HepG2 (cell line): ENCODE data around the gene MRPS10. TPM values are rescaled to one million over a fixed set of nuclear protein-coding genes. Genes with fewer than 3 reads are reported as not detected.

Experiments used
- ATAC-seq: fragments of 200-7000 bp; cut with Tn5 transposase; 3 replicates; pipeline ENCODE4 v1.9.1; 2020; ENCODE audit warnings: mild to moderate bottlenecking, moderate library complexity
- BruUV-seq: library from RNA; stranded (reverse); fragments of 400-500 nt; replicated peaks from 2 replicates; lab custom pipeline; 2021; lab: Mats Ljungman, UMichigan
- CTCF ChIA-PET: fragments of 300-600 bp; formaldehyde crosslinking; extraction: SDS; loops from one replicate; lab custom pipeline; 2021; ENCODE audit warnings: low total read pairs, inconsistent platforms, low intra/inter-chr PET ratio; lab: Yijun Ruan, JAX
- POLR2A ChIA-PET: fragments of 350-600 bp; sonication (Branson Sonifier 250); formaldehyde crosslinking; loops from one replicate; lab custom pipeline; 2020; ENCODE audit warnings: antibody characterized with exemption, inconsistent platforms; lab: Yijun Ruan, JAX
- DNase-seq: peaks from one replicate; pipeline ENCODE4 v3.0.0-alpha.2; 2015; ENCODE audit warnings: low spot score
- FAIRE-seq: peaks from 3 replicates; lab custom pipeline; 2011; peaks lifted over from hg19 to GRCh38; lab: Jason Lieb, UNC
- H2AFZ ChIP-seq: one replicate; pipeline ENCODE4 v1.6.1; 2011; ENCODE audit warnings: low read length, inconsistent platforms
- H3K27ac ChIP-seq: fragments of 300-600 bp; 3 replicates; pipeline ENCODE4 v1.8.0; 2011; ENCODE audit warnings: mixed run types, mild to moderate bottlenecking, mixed read lengths, low read length, inconsistent platforms; ENCODE audit not compliant: insufficient read depth; ENCODE audit errors: extremely low read length
- H3K27me3 ChIP-seq, 2 experiments: fragments of 200-600 bp in 1 of 2; 2 replicates in 1 of 2; 3 replicates in 1 of 2; pipeline versions ENCODE4 v1.6.0 to v1.8.0; 2011; ENCODE audit warnings: low read length in 2 of 2, mild to moderate bottlenecking in 2 of 2, moderate library complexity in 2 of 2, inconsistent platforms in 1 of 2; ENCODE audit not compliant: insufficient read depth in 2 of 2, control insufficient read depth in 1 of 2
- H3K36me3 ChIP-seq, 2 experiments: fragments of 200-600 bp in 1 of 2; replicated peaks in 1 of 2; 2 replicates in 1 of 2; 3 replicates in 1 of 2; pipeline versions ENCODE4 v1.5.1 to v1.8.0; 2011; ENCODE audit warnings: low read length in 2 of 2, inconsistent platforms in 1 of 2; ENCODE audit not compliant: insufficient read depth in 2 of 2, control insufficient read depth in 1 of 2
- H3K4me1 ChIP-seq: 2 replicates; pipeline ENCODE4 v1.5.1; 2012; ENCODE audit warnings: low read length, inconsistent platforms; ENCODE audit not compliant: insufficient read depth
- H3K4me2 ChIP-seq: 2 replicates; pipeline ENCODE4 v1.6.0; 2011; ENCODE audit warnings: low read depth, low read length, inconsistent platforms
- H3K4me3 ChIP-seq, 3 experiments: fragments of 200-600 bp in 1 of 3; sonication (generic), shearing (Covaris generic) in 1 of 3; replicated peaks in 1 of 3; 2 replicates each; pipeline ENCODE4 v1.5.1; 2011 to 2016; ENCODE audit warnings: low read length in 3 of 3, inconsistent platforms in 2 of 3, low read depth in 2 of 3, mild to moderate bottlenecking in 2 of 3, control low read depth in 1 of 3, mixed read lengths in 1 of 3; ENCODE audit not compliant: insufficient read depth in 1 of 3
- H3K79me2 ChIP-seq: one replicate; pipeline ENCODE4 v1.6.1; 2011; ENCODE audit warnings: low read length, inconsistent platforms; ENCODE audit not compliant: insufficient read depth
- H3K9ac ChIP-seq: 2 replicates; pipeline ENCODE4 v1.6.0; 2011; ENCODE audit warnings: mild to moderate bottlenecking, low read depth, low read length, inconsistent platforms; ENCODE audit not compliant: insufficient read depth
- H3K9me3 ChIP-seq: 2 replicates; pipeline ENCODE4 v1.5.1; 2012; ENCODE audit warnings: mild to moderate bottlenecking, low read length
- H4K20me1 ChIP-seq: 2 replicates; pipeline ENCODE4 v1.6.0; 2011; ENCODE audit warnings: inconsistent platforms, mild to moderate bottlenecking, low read length, moderate library complexity; ENCODE audit not compliant: insufficient read depth
- FLYWCH1 ChIP-seq: sonication (generic); formaldehyde crosslinking; IDR thresholded peaks from 2 replicates; pipeline ENCODE4 v1.8.1; 2023; ENCODE audit warnings: mild to moderate bottlenecking, missing genetic modification reagents
- SETDB1 ChIP-seq: sonication (generic); formaldehyde crosslinking; IDR thresholded peaks from 2 replicates; pipeline ENCODE4 v1.5.1; 2020; ENCODE audit warnings: missing genetic modification reagents, mild to moderate bottlenecking, borderline replicate concordance
- ZFP1 ChIP-seq: IDR thresholded peaks from 2 replicates; pipeline ENCODE4 v1.6.1; 2016
- ZNF33B ChIP-seq: sonication (generic); formaldehyde crosslinking; IDR thresholded peaks from 2 replicates; pipeline ENCODE4 v1.5.1; 2020; ENCODE audit warnings: mild to moderate bottlenecking, missing genetic modification reagents
- WGBS: methylation state at CpG from one replicate; pipeline ENCODE4 v1.1.6; 2017; ENCODE audit warnings: low lambda C conversion rate; 5-methylcytosine and 5-hydroxymethylcytosine counted together
- in situ Hi-C: cut with HindIII; loops from 2 replicates; pipeline ENCODE4 v1.10.0; 2017; ENCODE audit warnings: low pct_unique_long_range_greater_than_20kb; ENCODE audit not compliant: extremely low pct_ligation_motif_present
- intact Hi-C: fragments of 100-400 bp; cut with micrococcal nuclease; formaldehyde crosslinking; loops from one replicate; pipeline ENCODE4 v1.10.0; 2022; ENCODE audit not compliant: unreplicated experiment
- polyA plus RNA-seq, 8 experiments: library from polyadenylated mRNA; depleted of rRNA in 3 of 8; stranded (reverse) in 7 of 8; unstranded in 1 of 8; fragments of >200 nt; fragmentation: Illumina TruSeq in 4 of 8; extraction: Trizol in 4 of 8; gene quantifications; 2 replicates each; pipeline versions ENCODE4 v1.2.1 to v1.2.3, GENCODE V29; 2011 to 2016; ENCODE audit warnings: low read depth in 4 of 8, missing spikeins in 1 of 8, mixed read lengths in 1 of 8; ENCODE audit not compliant: insufficient read depth in 1 of 8
- total RNA-seq, 5 experiments: library from RNA; depleted of rRNA; stranded (reverse); fragments of >200 nt; fragmentation: Illumina TruSeq; extraction: Trizol; gene quantifications; 2 replicates each; pipeline ENCODE4 v1.2.3, GENCODE V29; 2016; ENCODE audit warnings: low read depth in 1 of 5
- TF ChIP-seq, protein P1 (sequence below): sonication (generic); formaldehyde crosslinking; IDR thresholded peaks from 2 replicates; pipeline ENCODE4 v1.5.0; 2020; ENCODE audit warnings: mild to moderate bottlenecking, missing genetic modification reagents
- TF ChIP-seq, protein P2 (sequence below): sonication (generic); formaldehyde crosslinking; IDR thresholded peaks from 2 replicates; pipeline ENCODE4 v1.4.0; 2020; ENCODE audit warnings: mild to moderate bottlenecking, missing genetic modification reagents, borderline replicate concordance

Gene MRPS10
- total and polyA plus RNA-seq, 2 of the 13 experiments (the other 11 are each of a cell fraction or from before 2014, with no cell fraction given) = 31.7 to 54.6 TPM

DNA sequence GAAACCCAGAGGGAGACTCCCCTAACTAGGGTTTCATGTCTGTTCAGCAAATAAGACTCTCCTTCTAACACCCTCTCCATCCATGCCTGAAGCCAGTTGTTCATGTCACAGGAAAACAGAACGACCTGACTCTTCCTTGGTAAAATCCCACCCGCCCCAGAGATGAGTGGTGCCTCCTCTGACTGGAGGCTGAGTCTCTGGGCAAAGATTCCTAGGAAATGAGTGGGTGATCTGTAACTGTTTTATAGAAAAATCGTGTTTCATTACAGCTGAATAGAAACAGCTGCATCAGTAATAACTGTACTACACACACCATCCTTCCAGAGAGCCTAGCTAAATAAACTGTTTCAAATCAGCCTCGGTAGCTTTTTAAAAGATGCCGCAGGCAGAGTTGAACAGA lies 37.4 kb upstream of the MRPS10 start (continued):
- TF ChIP-seq, protein P1, sequence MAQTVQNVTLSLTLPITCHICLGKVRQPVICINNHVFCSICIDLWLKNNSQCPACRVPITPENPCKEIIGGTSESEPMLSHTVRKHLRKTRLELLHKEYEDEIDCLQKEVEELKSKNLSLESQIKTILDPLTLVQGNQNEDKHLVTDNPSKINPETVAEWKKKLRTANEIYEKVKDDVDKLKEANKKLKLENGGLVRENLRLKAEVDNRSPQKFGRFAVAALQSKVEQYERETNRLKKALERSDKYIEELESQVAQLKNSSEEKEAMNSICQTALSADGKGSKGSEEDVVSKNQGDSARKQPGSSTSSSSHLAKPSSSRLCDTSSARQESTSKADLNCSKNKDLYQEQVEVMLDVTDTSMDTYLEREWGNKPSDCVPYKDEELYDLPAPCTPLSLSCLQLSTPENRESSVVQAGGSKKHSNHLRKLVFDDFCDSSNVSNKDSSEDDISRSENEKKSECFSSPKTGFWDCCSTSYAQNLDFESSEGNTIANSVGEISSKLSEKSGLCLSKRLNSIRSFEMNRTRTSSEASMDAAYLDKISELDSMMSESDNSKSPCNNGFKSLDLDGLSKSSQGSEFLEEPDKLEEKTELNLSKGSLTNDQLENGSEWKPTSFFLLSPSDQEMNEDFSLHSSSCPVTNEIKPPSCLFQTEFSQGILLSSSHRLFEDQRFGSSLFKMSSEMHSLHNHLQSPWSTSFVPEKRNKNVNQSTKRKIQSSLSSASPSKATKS (CRISPR knock-in tag) = no peak
- TF ChIP-seq SETDB1 (CRISPR knock-in tag) = no peak
- TF ChIP-seq, protein P2, sequence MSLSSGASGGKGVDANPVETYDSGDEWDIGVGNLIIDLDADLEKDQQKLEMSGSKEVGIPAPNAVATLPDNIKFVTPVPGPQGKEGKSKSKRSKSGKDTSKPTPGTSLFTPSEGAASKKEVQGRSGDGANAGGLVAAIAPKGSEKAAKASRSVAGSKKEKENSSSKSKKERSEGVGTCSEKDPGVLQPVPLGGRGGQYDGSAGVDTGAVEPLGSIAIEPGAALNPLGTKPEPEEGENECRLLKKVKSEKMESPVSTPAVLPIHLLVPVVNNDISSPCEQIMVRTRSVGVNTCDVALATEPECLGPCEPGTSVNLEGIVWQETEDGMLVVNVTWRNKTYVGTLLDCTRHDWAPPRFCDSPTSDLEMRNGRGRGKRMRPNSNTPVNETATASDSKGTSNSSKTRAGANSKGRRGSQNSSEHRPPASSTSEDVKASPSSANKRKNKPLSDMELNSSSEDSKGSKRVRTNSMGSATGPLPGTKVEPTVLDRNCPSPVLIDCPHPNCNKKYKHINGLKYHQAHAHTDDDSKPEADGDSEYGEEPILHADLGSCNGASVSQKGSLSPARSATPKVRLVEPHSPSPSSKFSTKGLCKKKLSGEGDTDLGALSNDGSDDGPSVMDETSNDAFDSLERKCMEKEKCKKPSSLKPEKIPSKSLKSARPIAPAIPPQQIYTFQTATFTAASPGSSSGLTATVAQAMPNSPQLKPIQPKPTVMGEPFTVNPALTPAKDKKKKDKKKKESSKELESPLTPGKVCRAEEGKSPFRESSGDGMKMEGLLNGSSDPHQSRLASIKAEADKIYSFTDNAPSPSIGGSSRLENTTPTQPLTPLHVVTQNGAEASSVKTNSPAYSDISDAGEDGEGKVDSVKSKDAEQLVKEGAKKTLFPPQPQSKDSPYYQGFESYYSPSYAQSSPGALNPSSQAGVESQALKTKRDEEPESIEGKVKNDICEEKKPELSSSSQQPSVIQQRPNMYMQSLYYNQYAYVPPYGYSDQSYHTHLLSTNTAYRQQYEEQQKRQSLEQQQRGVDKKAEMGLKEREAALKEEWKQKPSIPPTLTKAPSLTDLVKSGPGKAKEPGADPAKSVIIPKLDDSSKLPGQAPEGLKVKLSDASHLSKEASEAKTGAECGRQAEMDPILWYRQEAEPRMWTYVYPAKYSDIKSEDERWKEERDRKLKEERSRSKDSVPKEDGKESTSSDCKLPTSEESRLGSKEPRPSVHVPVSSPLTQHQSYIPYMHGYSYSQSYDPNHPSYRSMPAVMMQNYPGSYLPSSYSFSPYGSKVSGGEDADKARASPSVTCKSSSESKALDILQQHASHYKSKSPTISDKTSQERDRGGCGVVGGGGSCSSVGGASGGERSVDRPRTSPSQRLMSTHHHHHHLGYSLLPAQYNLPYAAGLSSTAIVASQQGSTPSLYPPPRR (CRISPR knock-in tag) = no peak

- 34% methylated on average over 9 of the region's 9 CpGs for WGBS
- in situ Hi-C loops = no loop called here
- POLR2A ChIA-PET = no interaction called here
- BruUV-seq = no TSS peak
- Histone ChIP-seq H3K27ac (no peak overlapping the region), H4K20me1 (no peaks in the 10 kb centered on the region), H3K27me3 (peaks cover 0 to 19% of the 10 kb centered on the region in 2 experiments; a peak in 2 of 5 replicates), H2AFZ (no peak overlapping the region), H3K36me3 (no peaks in the 10 kb centered on the region), H3K9me3 (no peaks in the 10 kb centered on the region), H3K79me2 (no peaks in the 10 kb centered on the region), H3K4me1 (peaks cover 11% of the 10 kb centered on the region), H3K4me2 (no peak overlapping the region), H3K4me3 (no peak overlapping the region), H3K9ac (no peak overlapping the region)
- CTCF ChIA-PET = no interaction called here
- DNase-seq = no peak
- ATAC-seq = no peak
- intact Hi-C loops = no loop called here
- no peak for FAIRE-seq
- TF ChIP-seq ZFP1 (CRISPR knock-in tag) = no peak
- no peak for TF ChIP-seq ZNF33B (CRISPR knock-in tag)
- TF ChIP-seq FLYWCH1 (CRISPR knock-in tag) = no peak
Measured at GRCh38 chr6:42254505-42254904, 36.8 kb upstream of the MRPS10 start.
